ENCODE measurements around the gene COX7A2.

GRCh38 chr6:75243333-75244062 lies at the start of gene COX7A2:
- TF ChIP-seq CTCF (IDR thresholded peaks at IDR 0.05 in 8 of 11, conservative IDR thresholded peaks at IDR 0.05 in 3 of 11): no peak
- TF ChIP-seq POLR2AphosphoS5 (IDR thresholded peaks at IDR 0.05): peak; percentile 69 to 96 (median 86)

Measured in spleen (tissue), 7 donors.